ENCODE results near the gene ATP2C2. TPM values are rescaled to one million over a fixed set of nuclear protein-coding genes. Genes with fewer than 3 reads are reported as not detected.

Gene ATP2C2
- polyA plus RNA-seq, 1 of the 3 experiments (the other 2 are of a cell fraction) = 0.33 TPM

GRCh38 chr16:84505249-84506187, 137.2 kb downstream of the ATP2C2 start (continued):
- TF ChIP-seq, protein P1, sequence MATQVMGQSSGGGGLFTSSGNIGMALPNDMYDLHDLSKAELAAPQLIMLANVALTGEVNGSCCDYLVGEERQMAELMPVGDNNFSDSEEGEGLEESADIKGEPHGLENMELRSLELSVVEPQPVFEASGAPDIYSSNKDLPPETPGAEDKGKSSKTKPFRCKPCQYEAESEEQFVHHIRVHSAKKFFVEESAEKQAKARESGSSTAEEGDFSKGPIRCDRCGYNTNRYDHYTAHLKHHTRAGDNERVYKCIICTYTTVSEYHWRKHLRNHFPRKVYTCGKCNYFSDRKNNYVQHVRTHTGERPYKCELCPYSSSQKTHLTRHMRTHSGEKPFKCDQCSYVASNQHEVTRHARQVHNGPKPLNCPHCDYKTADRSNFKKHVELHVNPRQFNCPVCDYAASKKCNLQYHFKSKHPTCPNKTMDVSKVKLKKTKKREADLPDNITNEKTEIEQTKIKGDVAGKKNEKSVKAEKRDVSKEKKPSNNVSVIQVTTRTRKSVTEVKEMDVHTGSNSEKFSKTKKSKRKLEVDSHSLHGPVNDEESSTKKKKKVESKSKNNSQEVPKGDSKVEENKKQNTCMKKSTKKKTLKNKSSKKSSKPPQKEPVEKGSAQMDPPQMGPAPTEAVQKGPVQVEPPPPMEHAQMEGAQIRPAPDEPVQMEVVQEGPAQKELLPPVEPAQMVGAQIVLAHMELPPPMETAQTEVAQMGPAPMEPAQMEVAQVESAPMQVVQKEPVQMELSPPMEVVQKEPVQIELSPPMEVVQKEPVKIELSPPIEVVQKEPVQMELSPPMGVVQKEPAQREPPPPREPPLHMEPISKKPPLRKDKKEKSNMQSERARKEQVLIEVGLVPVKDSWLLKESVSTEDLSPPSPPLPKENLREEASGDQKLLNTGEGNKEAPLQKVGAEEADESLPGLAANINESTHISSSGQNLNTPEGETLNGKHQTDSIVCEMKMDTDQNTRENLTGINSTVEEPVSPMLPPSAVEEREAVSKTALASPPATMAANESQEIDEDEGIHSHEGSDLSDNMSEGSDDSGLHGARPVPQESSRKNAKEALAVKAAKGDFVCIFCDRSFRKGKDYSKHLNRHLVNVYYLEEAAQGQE (IDR thresholded peaks at IDR 0.05; ENCODE audit: low read depth, low read length) = no peak
- TF ChIP-seq EZH2phosphoT487 (IDR thresholded peaks at IDR 0.05; ENCODE audit: borderline replicate concordance, low read depth) (no peak), FOXJ3 (CRISPR knock-in tag; IDR thresholded peaks at IDR 0.05) (no peak), JUND (IDR thresholded peaks at IDR 0.05) (no peak), ELF1 (IDR thresholded peaks at IDR 0.05) (no peak), FOXM1 (IDR thresholded peaks at IDR 0.05; ENCODE audit: low read depth) (no peak)

DNA sequence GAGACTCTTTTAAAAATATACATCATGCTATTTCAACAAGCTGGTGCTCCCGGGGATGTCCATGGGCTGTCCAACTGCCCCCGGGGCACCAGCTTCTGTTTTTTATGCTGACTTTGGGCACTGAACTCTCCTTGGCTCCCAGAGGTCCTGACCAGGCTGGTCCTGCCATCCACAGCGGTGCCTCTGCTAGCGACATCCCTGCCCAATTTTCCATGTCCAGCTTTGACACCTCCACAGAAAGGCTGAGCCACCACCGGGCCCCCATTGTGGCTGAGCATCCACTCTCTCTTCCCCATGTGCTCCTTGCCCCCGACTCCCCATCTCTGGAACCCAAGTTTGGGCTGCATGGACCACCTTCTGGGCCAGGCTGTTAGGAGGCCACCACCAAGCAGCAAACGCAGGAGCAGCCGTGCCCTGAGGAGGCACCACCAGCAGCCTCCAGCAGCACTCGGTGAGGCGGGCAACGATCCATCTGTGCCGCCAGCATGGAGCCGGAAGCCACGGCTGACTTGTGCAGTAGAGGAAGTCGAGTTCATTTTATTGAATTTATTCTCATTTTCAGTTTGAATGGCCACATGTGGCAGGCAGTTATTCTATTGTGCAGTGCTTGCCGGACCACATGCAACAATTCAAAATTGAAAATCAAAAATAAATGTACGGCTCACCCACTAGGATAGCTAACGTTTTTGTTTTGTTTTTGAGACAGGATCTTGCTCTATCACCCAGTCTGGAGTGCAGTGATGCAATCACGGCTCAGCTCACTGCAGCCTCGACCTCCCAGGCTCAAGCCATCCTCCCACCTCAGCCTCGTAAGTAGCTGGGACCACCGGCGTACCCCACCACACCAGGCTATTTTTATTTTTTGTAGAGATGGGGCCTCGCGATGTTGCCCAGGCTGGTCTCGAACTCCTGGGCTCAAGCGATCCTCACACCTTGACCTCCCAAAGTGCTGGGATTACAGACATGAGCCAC, 139.0 kb downstream of the ATP2C2 start:
- 79% methylated on average over 26 of the region's 27 CpGs for WGBS (ENCODE audit: low lambda C conversion rate)
- Histone ChIP-seq H3K4me3 (ENCODE audit: low read depth in 2 of 2, low read length in 1 of 2) (no peak overlapping the region), H3K79me2 (ENCODE audit: insufficient read depth) (peaks cover 21% of the 10 kb centered on the region; the same call in 1 of the 2 replicates), H3K4me2 (no peak overlapping the region), H3K27ac (ENCODE audit: low read depth in 2 of 2, low read length in 1 of 2) (no peak overlapping the region), H3K9me2 (no peaks in the 10 kb centered on the region), H3K9ac (no peak overlapping the region), H3K27me3 (ENCODE audit: insufficient read depth) (no peaks in the 10 kb centered on the region), H3K36me3 (replicated peaks in 1 of 2; ENCODE audit: control insufficient read depth in 1 of 2, insufficient read depth in 2 of 2, low read length in 1 of 2) (no peaks in the 10 kb centered on the region), H4K20me1 (ENCODE audit: insufficient read depth) (no peaks in the 10 kb centered on the region), H3F3A (replicated peaks; ENCODE audit: insufficient read depth) (no peaks in the 10 kb centered on the region), H2AFZ (ENCODE audit: low read depth) (no peak overlapping the region), H3K4me1 (ENCODE audit: control insufficient read depth in 1 of 2, insufficient read depth in 2 of 2, low read depth in 1 of 2, low read length in 1 of 2) (peaks cover 14 to 26% of the 10 kb centered on the region in 2 experiments; a peak in 3 of 4 replicates), H3K9me3 (no peaks in the 10 kb centered on the region)
- CTCF ChIA-PET = interaction anchor here (0.6 to 5.4 kb wide), 20 partner anchors 10 to 463 kb away, joined by 3 to 44 read pairs (median 4); no protein-coding TSS in a partner anchor
- POLR2A ChIA-PET = no interaction called here
- no peak for DNase-seq
- TF ChIP-seq, protein P2, sequence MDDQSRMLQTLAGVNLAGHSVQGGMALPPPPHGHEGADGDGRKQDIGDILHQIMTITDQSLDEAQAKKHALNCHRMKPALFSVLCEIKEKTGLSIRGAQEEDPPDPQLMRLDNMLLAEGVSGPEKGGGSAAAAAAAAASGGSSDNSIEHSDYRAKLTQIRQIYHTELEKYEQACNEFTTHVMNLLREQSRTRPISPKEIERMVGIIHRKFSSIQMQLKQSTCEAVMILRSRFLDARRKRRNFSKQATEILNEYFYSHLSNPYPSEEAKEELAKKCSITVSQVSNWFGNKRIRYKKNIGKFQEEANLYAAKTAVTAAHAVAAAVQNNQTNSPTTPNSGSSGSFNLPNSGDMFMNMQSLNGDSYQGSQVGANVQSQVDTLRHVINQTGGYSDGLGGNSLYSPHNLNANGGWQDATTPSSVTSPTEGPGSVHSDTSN (IDR thresholded peaks at IDR 0.05) = no peak
- TF ChIP-seq FOXM1 (IDR thresholded peaks at IDR 0.05; ENCODE audit: low read depth) (no peak), JUND (IDR thresholded peaks at IDR 0.05) (no peak), USF2 (IDR thresholded peaks at IDR 0.05; ENCODE audit: borderline replicate concordance, low read depth, low read length) (no peak), MXI1 (IDR thresholded peaks at IDR 0.05; ENCODE audit: low read depth, low read length) (no peak), NRF1 (IDR thresholded peaks at IDR 0.05; ENCODE audit: low read depth, low read length) (no peak), FOXJ3 (CRISPR knock-in tag; IDR thresholded peaks at IDR 0.05) (no peak), YY1 (IDR thresholded peaks at IDR 0.05; ENCODE audit: low read depth) (no peak), GABPA (IDR thresholded peaks at IDR 0.05; ENCODE audit: low read depth) (no peak), SIN3A (IDR thresholded peaks at IDR 0.05; ENCODE audit: borderline replicate concordance, low read depth, low read length) (no peak), CTCF (IDR thresholded peaks at IDR 0.05) (no peak), FOSL2 (IDR thresholded peaks at IDR 0.05; ENCODE audit: borderline replicate concordance, low read depth) (no peak), SMC3 (IDR thresholded peaks at IDR 0.05; ENCODE audit: low read depth, low read length) (no peak), RXRA (IDR thresholded peaks at IDR 0.05; ENCODE audit: borderline replicate concordance, low read depth) (no peak), NFIC (IDR thresholded peaks at IDR 0.05; ENCODE audit: borderline replicate concordance) (no peak), ELF1 (IDR thresholded peaks at IDR 0.05) (no peak), TCF12 (IDR thresholded peaks at IDR 0.05) (no peak)

Measured in SK-N-SH (cell line).